Measurements from ENCODE around the gene SMARCA4. TPM values are rescaled to one million over a fixed set of nuclear protein-coding genes. Genes with fewer than 3 reads are reported as not detected.
"Not testable (repeated sequence)": the region's sequence is repeated elsewhere in the genome, so short reads cannot be mapped to it uniquely, and the experiment has no call there.

SMARCA4 gene
- total RNA-seq, 1 experiment from 2014 or later: 96.3 TPM

- DNase-seq (ENCODE audit: low read depth): no peak
These were observed 104.0 kb downstream of the SMARCA4 start for GRCh38 chr19:11064831-11065303.

GRCh38 chr19:11066326-11066725 is 105.5 kb downstream of the SMARCA4 start:
- no peak for DNase-seq (ENCODE audit: low read depth)

GRCh38 chr19:11067356-11068113 is 106.7 kb downstream of the SMARCA4 start:
- DNase-seq (ENCODE audit: low read depth): peak; percentile 43

- no peak for DNase-seq (ENCODE audit: low read depth)
These were observed 108.7 kb downstream of the SMARCA4 start for GRCh38 chr19:11069561-11069960.

GRCh38 chr19:11070123-11070522 is 109.3 kb downstream of the SMARCA4 start:
- DNase-seq (ENCODE audit: low read depth): no peak

- DNase-seq (ENCODE audit: low read depth): no peak
These were observed 112.7 kb downstream of the SMARCA4 start for GRCh38 chr19:11073568-11073967.

GRCh38 chr19:11076792-11077191 is 116.0 kb downstream of the SMARCA4 start:
- not testable (repeated sequence) for DNase-seq (ENCODE audit: low read depth)

- DNase-seq (ENCODE audit: low read depth): no peak
These were observed 118.1 kb downstream of the SMARCA4 start for GRCh38 chr19:11078893-11079292.

GRCh38 chr19:11079999-11080398 is 119.2 kb downstream of the SMARCA4 start:
- no peak for DNase-seq (ENCODE audit: low read depth)

- DNase-seq (ENCODE audit: low read depth): no peak
These were observed 127.2 kb downstream of the SMARCA4 start for GRCh38 chr19:11087870-11088505.

- DNase-seq (ENCODE audit: low read depth): no peak
These were observed 127.8 kb downstream of the SMARCA4 start for GRCh38 chr19:11088506-11089253.

GRCh38 chr19:11089254-11090013 is 128.6 kb downstream of the SMARCA4 start, which contains the start of gene LDLR:
LDLR (plus strand) TSS chr19:11089463; CDS start chr19:11089549, 86 bp downstream.
- peak; percentile 89 for DNase-seq (ENCODE audit: low read depth)

- DNase-seq (ENCODE audit: low read depth): not testable (repeated sequence)
These were observed 129.1 kb downstream of the SMARCA4 start for GRCh38 chr19:11090014-11090263.

- DNase-seq (ENCODE audit: low read depth): peak; percentile 92
These were observed 129.6 kb downstream of the SMARCA4 start for GRCh38 chr19:11090264-11090996.

- DNase-seq (ENCODE audit: low read depth): peak; percentile 25
These were observed 130.3 kb downstream of the SMARCA4 start for GRCh38 chr19:11090997-11091702.

- DNase-seq (ENCODE audit: low read depth): peak; percentile 99
These were observed 130.9 kb downstream of the SMARCA4 start for GRCh38 chr19:11091703-11092153.

- peak; percentile 89 for DNase-seq (ENCODE audit: low read depth)
These were observed 131.3 kb downstream of the SMARCA4 start for GRCh38 chr19:11092181-11092538.

GRCh38 chr19:11093689-11094238 is 132.9 kb downstream of the SMARCA4 start:
- no peak for DNase-seq (ENCODE audit: low read depth)

GRCh38 chr19:11094520-11094894 is 133.7 kb downstream of the SMARCA4 start:
- DNase-seq (ENCODE audit: low read depth): no peak

Data from HT1080 (cell line).